Midbrain (tissue), 1 donor: ENCODE results near the gene CTNNBIP1.

ENCODE experiments used
- DNase-seq: peaks from one replicate; lab custom pipeline; 2025; lab: John Stamatoyannopoulos, UW

Gene CTNNBIP1

GRCh38 chr1:9853249-9853595 lies 56.8 kb downstream of the CTNNBIP1 start:
- DNase-seq, result no peak

GRCh38 chr1:9852410-9853248 lies 57.4 kb downstream of the CTNNBIP1 start:
- DNase-seq, result peak; percentile 67

GRCh38 chr1:9852004-9852403 lies 58.1 kb downstream of the CTNNBIP1 start:
- no peak for DNase-seq

- DNase-seq, result no peak
These were observed 59.5 kb downstream of the CTNNBIP1 start for GRCh38 chr1:9850442-9851162.

- DNase-seq, result peak; percentile 24
These were observed 60.2 kb downstream of the CTNNBIP1 start for GRCh38 chr1:9849691-9850441.

- DNase-seq, result no peak
These were observed 62.0 kb downstream of the CTNNBIP1 start for GRCh38 chr1:9848022-9848421.

- no peak for DNase-seq
These were observed 62.8 kb downstream of the CTNNBIP1 start for GRCh38 chr1:9847269-9847668.

- DNase-seq, result no peak
These were observed 63.4 kb downstream of the CTNNBIP1 start for GRCh38 chr1:9846611-9847171.

GRCh38 chr1:9845914-9846313 lies 64.2 kb downstream of the CTNNBIP1 start:
- no peak for DNase-seq

- no peak for DNase-seq
These were observed 65.3 kb downstream of the CTNNBIP1 start for GRCh38 chr1:9844756-9845155.

- DNase-seq, result no peak
These were observed 66.0 kb downstream of the CTNNBIP1 start for GRCh38 chr1:9844106-9844505.

GRCh38 chr1:9843576-9843945 lies 66.5 kb downstream of the CTNNBIP1 start:
- DNase-seq, result no peak

GRCh38 chr1:9842781-9843575 lies 67.1 kb downstream of the CTNNBIP1 start:
- DNase-seq, result no peak

- no peak for DNase-seq
These were observed 67.9 kb downstream of the CTNNBIP1 start for GRCh38 chr1:9842073-9842711.

GRCh38 chr1:9841460-9841859 lies 68.6 kb downstream of the CTNNBIP1 start:
- no peak for DNase-seq

GRCh38 chr1:9840176-9840575 lies 69.9 kb downstream of the CTNNBIP1 start:
- no peak for DNase-seq

- peak; percentile 21 for DNase-seq
These were observed 71.1 kb downstream of the CTNNBIP1 start for GRCh38 chr1:9838946-9839345.

GRCh38 chr1:9836632-9836960 lies 73.5 kb downstream of the CTNNBIP1 start:
- DNase-seq, result no peak

GRCh38 chr1:9835758-9836631 lies 74.1 kb downstream of the CTNNBIP1 start:
- no peak for DNase-seq

GRCh38 chr1:9835404-9835757 lies 74.7 kb downstream of the CTNNBIP1 start:
- no peak for DNase-seq
